Right lobe of liver (tissue), 6 donors: ENCODE data around the gene BCAR3. TPM values are rescaled to one million over a fixed set of nuclear protein-coding genes. Genes with fewer than 3 reads are reported as not detected.

Source experiments
- ATAC-seq, 4 donors: fragments of 200-7000 bp; cut with Tn5 transposase; one replicate each; pipeline ENCODE4 v1.9.1; 2020; ENCODE audit warnings: mild to moderate bottlenecking in 4 of 4, moderate library complexity in 4 of 4
- DNase-seq, 3 donors: peaks; one replicate each; pipeline ENCODE4 v3.0.0-alpha.2; 2020
- H3K27ac ChIP-seq, 3 donors: fragments of 200-600 bp; one replicate each; pipeline ENCODE4 v1.8.0; 2022
- H3K27me3 ChIP-seq, 2 donors: fragments of 200-600 bp; one replicate each; pipeline ENCODE4 v1.8.0; 2022
- H3K36me3 ChIP-seq, 4 donors: fragments of 200-600 bp; sonication (generic) in 1 of 4; one replicate each; pipeline versions ENCODE4 v1.5.1 to v1.8.0; 2017 to 2022; ENCODE audit warnings: control low read depth in 1 of 4
- H3K4me1 ChIP-seq, 4 donors: fragments of 200-600 bp; sonication (generic) in 1 of 4; one replicate each; pipeline versions ENCODE4 v1.5.1 to v1.8.0; 2017 to 2022; ENCODE audit warnings: control low read depth in 1 of 4
- H3K4me3 ChIP-seq, 3 donors: fragments of 200-600 bp; one replicate each; pipeline ENCODE4 v1.8.0; 2022
- H3K9me3 ChIP-seq, 4 donors: fragments of 200-600 bp; sonication (generic) in 1 of 4; one replicate each; pipeline versions ENCODE4 v1.5.1 to v1.8.0; 2017 to 2022; ENCODE audit warnings: control low read depth in 1 of 4
- CTCF ChIP-seq, 4 donors: fragments of 200-600 bp in 3 of 4; fragments of 450-650 bp in 1 of 4; IDR thresholded peaks; one replicate each; pipeline versions ENCODE4 v1.5.1 to v1.8.0; 2016 to 2022; ENCODE audit warnings: antibody characterized with exemption in 4 of 4, mild to moderate bottlenecking in 2 of 4
- POLR2A ChIP-seq: fragments of 450-650 bp; IDR thresholded peaks from one replicate; pipeline ENCODE4 v1.6.1; 2017; ENCODE audit warnings: antibody characterized with exemption, mild to moderate bottlenecking
- WGBS: methylation state at CpG from one replicate; pipeline ENCODE4 v1.1.6; 2018; ENCODE audit warnings: low coverage, low lambda C conversion rate; ENCODE audit not compliant: insufficient coverage; ENCODE audit errors: missing lambda C conversion rate; 5-methylcytosine and 5-hydroxymethylcytosine counted together
- intact Hi-C, 2 donors: fragments of 100-400 bp; cut with DNase I; formaldehyde crosslinking; loops; one replicate each; pipeline versions ENCODE4 v1.11.2 to v1.14.1; 2022
- total RNA-seq, 6 experiments: library from RNA; depleted of rRNA in 2 of 6; stranded (reverse); fragments of >200 nt in 2 of 6; fragmentation: NEBNext Ultra II Directional in 3 of 6; extraction: Animal tissue kit (Norgen Biotek cat#: 25700) in 3 of 6; gene quantifications; one replicate each; pipeline versions ENCODE4 v1.1.0 to v1.2.4, GENCODE V29; 2016 to 2023
- donor health status: DM: no; HTN: yes; CAD: no.
- donor health status: DM: no; HTN: no; CAD: no.
- donor health status: DM: no; HTN: no; CAD: no.
- donor health status: DM: no; HTN: yes; CAD: no.
- donor health status: DM: no; HTN: yes; CAD: no.

BCAR3 gene
- total RNA-seq, 6 experiments from 2014 or later = 7.6 to 19.8 (median 12.9) TPM

DNA sequence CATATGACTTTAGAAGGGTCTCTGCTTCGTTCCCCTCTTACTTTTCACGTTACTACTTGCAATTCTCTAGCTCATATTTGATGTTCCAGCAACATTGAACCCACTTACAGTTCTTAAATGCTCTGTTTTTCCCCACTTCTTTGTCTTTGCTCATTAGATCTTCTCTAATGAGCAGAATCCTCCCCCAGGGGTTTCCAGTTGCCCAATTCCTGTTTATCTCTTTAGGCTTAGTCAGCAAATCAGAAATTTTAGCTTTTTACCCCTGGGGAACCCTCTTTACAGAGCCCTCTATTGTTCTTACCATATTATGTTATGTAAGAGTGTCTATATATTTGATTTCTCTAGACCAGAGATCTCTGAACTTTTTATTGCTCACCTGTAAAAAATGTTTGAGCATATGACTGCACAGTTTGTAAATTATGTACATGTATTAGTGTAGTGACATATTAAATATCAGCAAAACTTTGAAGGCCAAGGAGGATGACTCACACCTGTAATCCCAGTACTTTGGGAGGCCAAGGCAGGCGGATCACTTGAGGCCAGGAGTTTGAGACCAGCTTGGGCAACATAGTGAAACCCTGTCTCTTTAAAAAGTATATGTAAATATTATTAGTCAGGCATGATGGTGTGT, 162.3 kb downstream of the BCAR3 start:
- WGBS = 63% methylated on average over 3 of the region's 3 CpGs
- Histone ChIP-seq H3K4me1 (no peaks in the 10 kb centered on the region), H3K4me3 (no peak overlapping the region), H3K27ac (no peak overlapping the region), H3K27me3 (no peaks in the 10 kb centered on the region), H3K9me3 (no peaks in the 10 kb centered on the region), H3K36me3 (no peaks in the 10 kb centered on the region)
- no peak for ATAC-seq
- intact Hi-C loops = no loop called here
- DNase-seq = no peak
- no peak for TF ChIP-seq POLR2A
- no peak for TF ChIP-seq CTCF (IDR thresholded peaks at IDR 0.05)

DNA sequence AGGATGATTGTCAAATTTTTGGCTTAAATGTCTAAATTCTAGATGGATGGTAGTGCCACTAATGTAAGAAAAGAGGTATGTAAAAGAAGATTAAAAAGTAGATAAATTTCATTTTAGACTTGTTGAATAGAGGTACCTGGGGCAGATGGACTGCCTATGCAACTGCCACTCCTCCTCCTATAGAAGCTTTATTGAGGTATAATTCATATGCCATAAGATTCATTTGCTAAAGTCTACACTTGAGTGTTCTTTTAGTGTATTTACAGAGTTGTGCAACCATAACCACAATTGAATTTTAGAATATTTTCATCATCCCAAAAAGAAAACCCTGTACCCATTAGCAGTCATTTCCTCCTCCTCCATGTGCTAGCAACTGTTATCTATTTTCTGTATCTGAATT, 163.1 kb downstream of the BCAR3 start:
- Histone ChIP-seq H3K27me3 (no peaks in the 10 kb centered on the region), H3K4me3 (no peak overlapping the region), H3K4me1 (no peaks in the 10 kb centered on the region), H3K36me3 (no peaks in the 10 kb centered on the region), H3K27ac (no peak overlapping the region), H3K9me3 (no peaks in the 10 kb centered on the region)
- ATAC-seq (no peak), DNase-seq (no peak)
- TF ChIP-seq CTCF (IDR thresholded peaks at IDR 0.05) = no peak
- TF ChIP-seq POLR2A = no peak
- intact Hi-C loops = no loop called here

- no peak for ATAC-seq
- intact Hi-C loops = no loop called here
- no peaks in the 10 kb centered on the region for H3K9me3 ChIP-seq
- WGBS = 81% methylated on average over 3 of the region's 5 CpGs
- TF ChIP-seq POLR2A = no peak
- TF ChIP-seq CTCF (IDR thresholded peaks at IDR 0.05) = no peak
- H3K36me3 ChIP-seq = no peaks in the 10 kb centered on the region
- H3K4me3 ChIP-seq = no peak overlapping the region
- no peaks in the 10 kb centered on the region for H3K27me3 ChIP-seq
- no peaks in the 10 kb centered on the region for H3K4me1 ChIP-seq
- H3K27ac ChIP-seq = no peak overlapping the region
- DNase-seq = no peak
These were observed 165.5 kb downstream of the BCAR3 start for GRCh38 chr1:93516164-93516563.

Other genes with a start within 250 kb of the BCAR3 start
- 10 to 100 TPM in 4 of 6 experiments, 1 to 10 TPM in 2; 9.0 to 15.6 (median 12.1) TPM for gene FNBP1L, start 233.7 kb downstream of the BCAR3 start, total RNA-seq
- 10 to 100 TPM; 15.0 to 27.0 (median 22.2) TPM for gene DNTTIP2, start 197.4 kb upstream of the BCAR3 start, total RNA-seq
- 10 to 100 TPM; 19.9 to 49.8 (median 34.6) TPM for gene GCLM, start 227.6 kb upstream of the BCAR3 start, total RNA-seq